Inferior parietal cortex (tissue), 1 donor: ENCODE measurements around the gene PRKAR2A.
"Not testable (repeated sequence)": the region's sequence is repeated elsewhere in the genome, so short reads cannot be mapped to it uniquely, and the experiment has no call there.

Experiments
- DNase-seq: peaks from one replicate; pipeline ENCODE4 v3.0.0-alpha.2; 2016; ENCODE audit errors: extremely low spot score

PRKAR2A gene

GRCh38 chr3:48733752-48734518 lies 113.7 kb downstream of the PRKAR2A start:
- DNase-seq = not testable (repeated sequence)

- no peak for DNase-seq
These were observed 120.2 kb downstream of the PRKAR2A start for GRCh38 chr3:48727511-48727910.

- not testable (repeated sequence) for DNase-seq
These were observed 122.4 kb downstream of the PRKAR2A start for GRCh38 chr3:48725185-48725855.

GRCh38 chr3:48723725-48724124 lies 123.9 kb downstream of the PRKAR2A start:
- no peak for DNase-seq

GRCh38 chr3:48723293-48723692 lies 124.4 kb downstream of the PRKAR2A start:
- DNase-seq = not testable (repeated sequence)

- DNase-seq = peak; percentile 96
These were observed 130.5 kb downstream of the PRKAR2A start, which contains the start of gene IP6K2 for GRCh38 chr3:48716982-48717746. Gene IP6K2, minus strand, starts transcription at chr3:48717221. Its CDS starts 21,930 bp downstream, at chr3:48695291.

GRCh38 chr3:48716508-48716981 lies 131.1 kb downstream of the PRKAR2A start:
- DNase-seq = no peak

GRCh38 chr3:48715174-48715800 lies 132.4 kb downstream of the PRKAR2A start:
- DNase-seq = no peak

- DNase-seq = no peak
These were observed 135.9 kb downstream of the PRKAR2A start for GRCh38 chr3:48711727-48712126.

GRCh38 chr3:48709051-48709461 lies 138.6 kb downstream of the PRKAR2A start:
- DNase-seq = no peak

- DNase-seq = no peak
These were observed 139.2 kb downstream of the PRKAR2A start for GRCh38 chr3:48708481-48708889.

- no peak for DNase-seq
These were observed 140.5 kb downstream of the PRKAR2A start for GRCh38 chr3:48707157-48707556.

- no peak for DNase-seq
These were observed 145.3 kb downstream of the PRKAR2A start for GRCh38 chr3:48702320-48702920.

GRCh38 chr3:48700731-48701405 lies 146.8 kb downstream of the PRKAR2A start:
- DNase-seq = no peak

GRCh38 chr3:48698891-48699290 lies 148.8 kb downstream of the PRKAR2A start:
- no peak for DNase-seq

GRCh38 chr3:48697952-48698351 lies 149.7 kb downstream of the PRKAR2A start:
- no peak for DNase-seq

- DNase-seq = no peak
These were observed 151.1 kb downstream of the PRKAR2A start for GRCh38 chr3:48696601-48697000.
